Neural cell (in vitro differentiated cells): Measurements from ENCODE around the gene FNDC10. TPM values are rescaled to one million over a fixed set of nuclear protein-coding genes. Genes with fewer than 3 reads are reported as not detected.

ENCODE experiments used
- H2AFZ ChIP-seq: fragments of 200-600, 300-800 bp; sonication (generic), shearing (Covaris generic); 2 replicates; pipeline ENCODE4 v1.6.0; 2014; ENCODE audit warnings: low read depth, mild to moderate bottlenecking, antibody characterized with exemption, low read length, moderate library complexity
- H3F3A ChIP-seq: fragments of 200-600 bp; shearing (Covaris generic); 2 replicates; pipeline ENCODE4 v1.6.1; 2016; ENCODE audit warnings: mild to moderate bottlenecking, moderate library complexity, mixed read lengths, antibody characterized with exemption, low read length; ENCODE audit not compliant: insufficient read depth, poor library complexity, severe bottlenecking
- H3K27ac ChIP-seq: fragments of 200-600, 300-800 bp; sonication (generic), shearing (Covaris generic); 2 replicates; pipeline ENCODE4 v1.5.1; 2014; ENCODE audit warnings: mild to moderate bottlenecking, low read length, moderate library complexity
- H3K27me3 ChIP-seq: fragments of 300-800, 200-600 bp; sonication (generic), shearing (Covaris generic); 2 replicates; pipeline ENCODE4 v1.6.0; 2014; ENCODE audit warnings: mild to moderate bottlenecking, low read depth, low read length, moderate library complexity; ENCODE audit not compliant: insufficient read depth
- H3K36me3 ChIP-seq: fragments of 300-800, 200-600 bp; sonication (generic), shearing (Covaris generic); 2 replicates; pipeline ENCODE4 v1.5.1; 2014; ENCODE audit warnings: mild to moderate bottlenecking, antibody characterized with exemption, low read length, moderate library complexity; ENCODE audit not compliant: insufficient read depth
- H3K4me2 ChIP-seq: fragments of 300-800, 200-600 bp; sonication (generic), shearing (Covaris generic); 2 replicates; pipeline ENCODE4 v1.6.0; 2014; ENCODE audit warnings: mild to moderate bottlenecking, low read length
- H3K4me3 ChIP-seq: fragments of 300-800, 200-600 bp; sonication (generic), shearing (Covaris generic); 2 replicates; pipeline ENCODE4 v1.5.1; 2014; ENCODE audit warnings: mild to moderate bottlenecking, low read length, moderate library complexity
- H3K79me2 ChIP-seq: fragments of 200-600 bp; shearing (Covaris generic); replicated peaks from 2 replicates; pipeline ENCODE4 v1.6.0; 2014; ENCODE audit warnings: mild to moderate bottlenecking, low read length, moderate library complexity; ENCODE audit not compliant: insufficient read depth
- H3K9ac ChIP-seq: fragments of 300-800, 200-600 bp; sonication (generic), shearing (Covaris generic); 2 replicates; pipeline ENCODE4 v1.6.1; 2016; ENCODE audit warnings: mild to moderate bottlenecking, low read length, mixed read lengths
- H3K9me2 ChIP-seq: fragments of 200-600 bp; shearing (Covaris generic); 2 replicates; pipeline ENCODE4 v1.6.1; 2016; ENCODE audit warnings: mild to moderate bottlenecking, low read length, mixed read lengths; ENCODE audit not compliant: insufficient read depth
- H3K9me3 ChIP-seq: fragments of 200-600, 300-800 bp; sonication (generic), shearing (Covaris generic); 2 replicates; pipeline ENCODE4 v1.6.1; 2016; ENCODE audit warnings: mild to moderate bottlenecking, mixed run types, low read length, moderate library complexity, mixed read lengths
- H4K20me1 ChIP-seq: fragments of 200-600 bp; shearing (Covaris generic); 2 replicates; pipeline ENCODE4 v1.6.1; 2016; ENCODE audit warnings: mild to moderate bottlenecking, mixed run types; ENCODE audit not compliant: insufficient read depth
- CTCF ChIP-seq: fragments of 450-650 bp; IDR thresholded peaks from 2 replicates; pipeline ENCODE4 v1.5.1; 2014; ENCODE audit warnings: antibody characterized with exemption, mild to moderate bottlenecking, moderate library complexity; ENCODE audit not compliant: poor library complexity, severe bottlenecking
- EP300 ChIP-seq: fragments of 450-650 bp; conservative IDR thresholded peaks from 2 replicates; pipeline ENCODE4 v1.6.1; 2014; ENCODE audit warnings: antibody characterized with exemption, mild to moderate bottlenecking, moderate library complexity; ENCODE audit not compliant: poor library complexity, severe bottlenecking
- EZH2 ChIP-seq: fragments of 200-600, 300-800 bp; shearing (Covaris generic), sonication (generic); IDR thresholded peaks from 2 replicates; pipeline ENCODE4 v1.6.1; 2014; ENCODE audit warnings: antibody characterized with exemption, low read length, borderline replicate concordance, mild to moderate bottlenecking; ENCODE audit not compliant: insufficient read depth, poor library complexity, severe bottlenecking
- MXI1 ChIP-seq: fragments of 450-650 bp; conservative IDR thresholded peaks from 2 replicates; pipeline ENCODE4 v1.6.1; 2014; ENCODE audit warnings: antibody characterized with exemption, mild to moderate bottlenecking; ENCODE audit not compliant: poor library complexity, severe bottlenecking
- POLR2AphosphoS5 ChIP-seq: IDR thresholded peaks from 2 replicates; pipeline ENCODE4 v1.6.1; 2012
- RAD21 ChIP-seq: fragments of 450-650 bp; conservative IDR thresholded peaks from 2 replicates; pipeline ENCODE4 v1.6.1; 2014; ENCODE audit warnings: antibody characterized with exemption, mild to moderate bottlenecking, moderate library complexity
- SMC3 ChIP-seq: fragments of 450-650 bp; conservative IDR thresholded peaks from 2 replicates; pipeline ENCODE4 v1.6.1; 2014; ENCODE audit warnings: antibody characterized with exemption, mild to moderate bottlenecking, moderate library complexity; ENCODE audit not compliant: poor library complexity
- TAF1 ChIP-seq: IDR thresholded peaks from 2 replicates; pipeline ENCODE4 v1.6.1; 2012; ENCODE audit warnings: low read depth
- polyA plus RNA-seq: library from polyadenylated mRNA; depleted of rRNA; stranded (reverse); fragments of >200 nt; gene quantifications from 2 replicates; pipeline ENCODE4 v1.2.3, GENCODE V29; 2014
- TF ChIP-seq, protein P1 (sequence below): IDR thresholded peaks from 2 replicates; pipeline ENCODE4 v1.6.1; 2012; ENCODE audit warnings: borderline replicate concordance

Gene FNDC10
- polyA plus RNA-seq, 1 donor from 2014 or later, result 4.5 TPM

- H3K4me2 ChIP-seq, result no peak overlapping the region
These were observed 32.0 kb downstream of the FNDC10 start for GRCh38 chr1:1567891-1568291.

DNA sequence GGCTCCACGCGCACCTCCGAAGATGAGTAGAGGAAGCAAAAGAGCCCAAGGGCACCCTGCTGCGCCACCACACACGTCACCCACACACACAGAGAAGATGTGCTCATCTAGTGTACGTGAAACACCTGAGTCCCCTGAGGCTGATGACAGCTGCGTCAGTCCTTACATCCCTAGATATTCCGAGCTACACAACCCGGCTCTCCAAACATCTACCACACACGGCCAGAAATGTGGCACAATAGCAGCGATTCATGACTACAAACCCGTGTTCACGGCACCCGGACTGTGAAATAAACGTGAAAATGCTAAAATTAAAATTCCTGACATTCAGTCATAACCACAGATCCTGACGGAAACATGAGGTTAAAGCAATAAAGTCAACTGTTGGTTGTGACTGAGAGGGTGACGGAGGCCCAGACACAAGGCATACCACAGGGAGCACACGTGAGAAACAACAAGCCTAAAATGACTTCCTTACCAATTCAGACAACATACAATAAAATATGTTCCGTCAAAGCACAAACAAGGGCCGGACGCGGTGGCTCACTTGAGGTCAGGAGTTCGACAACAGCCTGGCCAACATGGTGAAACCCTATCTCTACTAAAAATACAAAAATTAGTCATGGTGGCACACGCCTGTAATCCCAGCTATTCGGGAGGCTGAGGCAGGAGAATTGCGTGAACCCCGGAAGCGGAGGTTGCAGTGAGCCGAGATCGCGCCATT is 32.6 kb downstream of the FNDC10 start:
- peaks cover 8% of the 10 kb centered on the region for H4K20me1 ChIP-seq
- H3K27me3 ChIP-seq, result no peaks in the 10 kb centered on the region
- no peaks in the 10 kb centered on the region for H3K9me3 ChIP-seq
- no peak overlapping the region for H3K4me3 ChIP-seq
- no peak overlapping the region for H2AFZ ChIP-seq
- H3K9me2 ChIP-seq, result no peaks in the 10 kb centered on the region
- H3K9ac ChIP-seq, result no peak overlapping the region
- no peak overlapping the region for H3K27ac ChIP-seq
- TF ChIP-seq TAF1 (no peak), SMC3 (no peak), EP300 (no peak), MXI1 (no peak), EZH2 (no peak), RAD21 (no peak), CTCF (no peak), POLR2AphosphoS5 (no peak)
- TF ChIP-seq, protein P1, sequence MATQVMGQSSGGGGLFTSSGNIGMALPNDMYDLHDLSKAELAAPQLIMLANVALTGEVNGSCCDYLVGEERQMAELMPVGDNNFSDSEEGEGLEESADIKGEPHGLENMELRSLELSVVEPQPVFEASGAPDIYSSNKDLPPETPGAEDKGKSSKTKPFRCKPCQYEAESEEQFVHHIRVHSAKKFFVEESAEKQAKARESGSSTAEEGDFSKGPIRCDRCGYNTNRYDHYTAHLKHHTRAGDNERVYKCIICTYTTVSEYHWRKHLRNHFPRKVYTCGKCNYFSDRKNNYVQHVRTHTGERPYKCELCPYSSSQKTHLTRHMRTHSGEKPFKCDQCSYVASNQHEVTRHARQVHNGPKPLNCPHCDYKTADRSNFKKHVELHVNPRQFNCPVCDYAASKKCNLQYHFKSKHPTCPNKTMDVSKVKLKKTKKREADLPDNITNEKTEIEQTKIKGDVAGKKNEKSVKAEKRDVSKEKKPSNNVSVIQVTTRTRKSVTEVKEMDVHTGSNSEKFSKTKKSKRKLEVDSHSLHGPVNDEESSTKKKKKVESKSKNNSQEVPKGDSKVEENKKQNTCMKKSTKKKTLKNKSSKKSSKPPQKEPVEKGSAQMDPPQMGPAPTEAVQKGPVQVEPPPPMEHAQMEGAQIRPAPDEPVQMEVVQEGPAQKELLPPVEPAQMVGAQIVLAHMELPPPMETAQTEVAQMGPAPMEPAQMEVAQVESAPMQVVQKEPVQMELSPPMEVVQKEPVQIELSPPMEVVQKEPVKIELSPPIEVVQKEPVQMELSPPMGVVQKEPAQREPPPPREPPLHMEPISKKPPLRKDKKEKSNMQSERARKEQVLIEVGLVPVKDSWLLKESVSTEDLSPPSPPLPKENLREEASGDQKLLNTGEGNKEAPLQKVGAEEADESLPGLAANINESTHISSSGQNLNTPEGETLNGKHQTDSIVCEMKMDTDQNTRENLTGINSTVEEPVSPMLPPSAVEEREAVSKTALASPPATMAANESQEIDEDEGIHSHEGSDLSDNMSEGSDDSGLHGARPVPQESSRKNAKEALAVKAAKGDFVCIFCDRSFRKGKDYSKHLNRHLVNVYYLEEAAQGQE, result no peak
- H3K36me3 ChIP-seq, result peaks cover 7% of the 10 kb centered on the region
- H3F3A ChIP-seq, result no peaks in the 10 kb centered on the region
- no peak overlapping the region for H3K4me2 ChIP-seq
- H3K79me2 ChIP-seq, result peaks cover 63% of the 10 kb centered on the region

More at GRCh38 chr1:1567891-1568291, 32.0 kb downstream of the FNDC10 start:
- H3K27ac ChIP-seq, result no peak overlapping the region
- peaks cover 8% of the 10 kb centered on the region for H4K20me1 ChIP-seq
- H2AFZ ChIP-seq, result no peak overlapping the region
- no peak overlapping the region for H3K4me3 ChIP-seq
- TF ChIP-seq, protein P1, result no peak
- no peaks in the 10 kb centered on the region for H3K9me2 ChIP-seq
- H3K27me3 ChIP-seq, result no peaks in the 10 kb centered on the region
- no peak overlapping the region for H3K9ac ChIP-seq
- H3K9me3 ChIP-seq, result no peaks in the 10 kb centered on the region
- peaks cover 7% of the 10 kb centered on the region for H3K36me3 ChIP-seq
- H3K79me2 ChIP-seq, result peaks cover 67% of the 10 kb centered on the region
- H3F3A ChIP-seq, result no peaks in the 10 kb centered on the region
